ENCODE data around the gene NUDT16L1.

Gene NUDT16L1

DNA sequence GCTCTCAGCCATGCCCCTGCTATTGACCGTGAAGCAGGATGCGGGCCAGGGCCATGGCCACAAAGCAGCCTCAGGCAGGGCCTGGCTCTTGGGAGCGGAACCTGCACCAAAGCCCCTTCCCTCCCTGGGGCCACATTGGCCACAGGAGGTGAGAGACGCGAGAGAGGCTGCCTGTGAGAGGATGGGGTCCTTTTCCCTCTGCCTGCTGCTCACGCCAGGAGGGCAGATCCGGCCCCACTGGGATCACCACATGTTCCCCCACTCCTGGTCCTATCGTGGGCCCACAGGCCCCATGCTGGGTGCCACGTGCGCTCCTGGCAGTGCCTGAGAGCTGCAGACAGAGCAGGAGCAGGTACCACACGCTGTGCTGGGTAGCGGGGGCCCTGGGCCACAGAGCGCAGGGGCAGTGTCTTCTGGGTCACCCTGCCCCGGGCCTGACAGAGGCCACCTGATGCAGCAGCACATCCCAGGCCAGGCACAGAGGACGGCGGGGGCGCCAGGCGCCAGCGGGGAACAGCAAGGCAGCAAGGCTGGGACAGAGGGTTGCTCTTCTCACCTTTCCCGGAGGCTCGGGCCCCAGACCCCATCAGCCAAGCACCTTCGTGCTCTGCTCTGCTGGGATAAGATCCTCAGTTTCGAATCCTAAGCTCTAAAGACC lies 9.2 kb upstream of the NUDT16L1 start:
- H3K4me3 ChIP-seq: no peak overlapping the region
- H3K9me3 ChIP-seq (ENCODE audit: low read depth, low read length): no peaks in the 10 kb centered on the region
- no peaks in the 10 kb centered on the region for H3K36me3 ChIP-seq (ENCODE audit: insufficient read depth, low read length)
- DNase-seq (ENCODE audit: low read depth, low spot score): no peak
- TF ChIP-seq EZH2 (IDR thresholded peaks at IDR 0.05) (no peak), FOXP2 (optimal IDR thresholded peaks at IDR 0.05; ENCODE audit: control extremely low read depth, extremely low read length, insufficient read depth) (no peak), POLR2AphosphoS5 (IDR thresholded peaks at IDR 0.05; ENCODE audit: borderline replicate concordance, low read depth, low read length) (no peak)
- no peak overlapping the region for H3K27ac ChIP-seq
- no peak overlapping the region for H3K9ac ChIP-seq (ENCODE audit: insufficient read length)

- no peak for DNase-seq (ENCODE audit: low read depth, low spot score)
- TF ChIP-seq EZH2 (IDR thresholded peaks at IDR 0.05) (no peak), POLR2AphosphoS5 (IDR thresholded peaks at IDR 0.05; ENCODE audit: borderline replicate concordance, low read depth, low read length) (no peak), FOXP2 (optimal IDR thresholded peaks at IDR 0.05; ENCODE audit: control extremely low read depth, extremely low read length, insufficient read depth) (no peak)
- Histone ChIP-seq H3K4me3 (no peak overlapping the region), H3K27ac (no peak overlapping the region), H3K36me3 (ENCODE audit: insufficient read depth, low read length) (no peaks in the 10 kb centered on the region), H3K9me3 (ENCODE audit: low read depth, low read length) (no peaks in the 10 kb centered on the region), H3K9ac (ENCODE audit: insufficient read length) (no peak overlapping the region)
Observed at GRCh38 chr16:4684763-4685162, 8.6 kb upstream of the NUDT16L1 start.

- Histone ChIP-seq H3K36me3 (ENCODE audit: insufficient read depth, low read length) (no peaks in the 10 kb centered on the region), H3K9me3 (ENCODE audit: low read depth, low read length) (no peaks in the 10 kb centered on the region), H3K4me3 (no peak overlapping the region), H3K27ac (no peak overlapping the region), H3K9ac (ENCODE audit: insufficient read length) (no peak overlapping the region)
- DNase-seq (ENCODE audit: low read depth, low spot score): no peak
- no peak for TF ChIP-seq FOXP2 (optimal IDR thresholded peaks at IDR 0.05; ENCODE audit: control extremely low read depth, extremely low read length, insufficient read depth)
- no peak for TF ChIP-seq POLR2AphosphoS5 (IDR thresholded peaks at IDR 0.05; ENCODE audit: borderline replicate concordance, low read depth, low read length)
- TF ChIP-seq EZH2 (IDR thresholded peaks at IDR 0.05): no peak
Observed at GRCh38 chr16:4685292-4685691, 8.1 kb upstream of the NUDT16L1 start.

DNA sequence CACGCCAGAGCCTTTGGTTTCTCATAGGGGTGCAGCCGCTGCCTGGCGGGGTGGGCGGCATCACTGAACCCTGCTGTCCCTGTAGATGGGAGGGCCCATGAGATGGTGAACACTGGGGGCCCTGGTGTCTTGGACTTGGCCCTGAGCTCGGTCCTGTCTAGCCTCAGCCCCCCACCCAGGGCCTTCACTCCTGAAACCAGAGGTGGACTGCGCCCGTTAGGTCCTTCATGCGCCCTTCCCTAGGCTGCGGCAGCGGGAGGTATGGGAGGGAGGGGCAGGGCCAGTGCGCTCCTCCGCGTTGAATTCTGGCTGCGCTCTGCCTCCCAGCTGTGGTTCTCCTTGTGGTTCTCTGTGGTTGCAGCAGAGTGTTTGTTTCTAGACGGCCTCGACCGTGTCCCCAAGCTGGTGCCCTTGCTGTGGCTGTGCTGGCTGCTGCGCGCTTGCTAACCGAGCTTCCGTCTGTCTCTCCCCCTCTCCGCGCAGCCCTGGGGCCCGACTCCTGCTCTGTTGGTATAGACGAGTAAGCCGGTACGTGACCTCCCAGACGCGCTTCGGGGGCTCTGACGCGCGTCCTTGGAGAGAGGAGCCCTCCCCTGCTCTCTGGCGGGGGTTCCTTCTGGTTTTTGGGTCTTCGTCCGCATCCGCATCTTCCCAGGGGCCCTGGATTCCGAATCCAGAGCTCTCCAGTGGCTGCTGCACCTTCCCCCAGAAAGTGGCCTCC lies 7.4 kb upstream of the NUDT16L1 start:
- no peak overlapping the region for H3K9ac ChIP-seq (ENCODE audit: insufficient read length)
- H3K36me3 ChIP-seq (ENCODE audit: insufficient read depth, low read length): no peaks in the 10 kb centered on the region
- H3K4me3 ChIP-seq: no peak overlapping the region
- no peak overlapping the region for H3K27ac ChIP-seq
- H3K9me3 ChIP-seq (ENCODE audit: low read depth, low read length): no peaks in the 10 kb centered on the region
- TF ChIP-seq EZH2 (IDR thresholded peaks at IDR 0.05): no peak
- TF ChIP-seq POLR2AphosphoS5 (IDR thresholded peaks at IDR 0.05; ENCODE audit: borderline replicate concordance, low read depth, low read length): no peak
- TF ChIP-seq FOXP2 (optimal IDR thresholded peaks at IDR 0.05; ENCODE audit: control extremely low read depth, extremely low read length, insufficient read depth): no peak
- no peak for DNase-seq (ENCODE audit: low read depth, low spot score)

- H3K9ac ChIP-seq (ENCODE audit: insufficient read length): no peak overlapping the region
- H3K27ac ChIP-seq: no peak overlapping the region
- DNase-seq (ENCODE audit: low read depth, low spot score): no peak
- H3K4me3 ChIP-seq: no peak overlapping the region
- H3K9me3 ChIP-seq (ENCODE audit: low read depth, low read length): no peaks in the 10 kb centered on the region
- TF ChIP-seq EZH2 (IDR thresholded peaks at IDR 0.05) (no peak), POLR2AphosphoS5 (IDR thresholded peaks at IDR 0.05; ENCODE audit: borderline replicate concordance, low read depth, low read length) (no peak), FOXP2 (optimal IDR thresholded peaks at IDR 0.05; ENCODE audit: control extremely low read depth, extremely low read length, insufficient read depth) (no peak)
- H3K36me3 ChIP-seq (ENCODE audit: insufficient read depth, low read length): no peaks in the 10 kb centered on the region
Observed at GRCh38 chr16:4686497-4687210, 6.7 kb upstream of the NUDT16L1 start.

- no peak for TF ChIP-seq POLR2AphosphoS5 (IDR thresholded peaks at IDR 0.05; ENCODE audit: borderline replicate concordance, low read depth, low read length)
- no peak for TF ChIP-seq EZH2 (IDR thresholded peaks at IDR 0.05)
- no peak for TF ChIP-seq FOXP2 (optimal IDR thresholded peaks at IDR 0.05; ENCODE audit: control extremely low read depth, extremely low read length, insufficient read depth)
- Histone ChIP-seq H3K4me3 (no peak overlapping the region), H3K9me3 (ENCODE audit: low read depth, low read length) (no peaks in the 10 kb centered on the region), H3K9ac (ENCODE audit: insufficient read length) (no peak overlapping the region), H3K36me3 (ENCODE audit: insufficient read depth, low read length) (no peaks in the 10 kb centered on the region), H3K27ac (no peak overlapping the region)
- DNase-seq (ENCODE audit: low read depth, low spot score): no peak
Observed at GRCh38 chr16:4687416-4687815, 5.9 kb upstream of the NUDT16L1 start.

DNA sequence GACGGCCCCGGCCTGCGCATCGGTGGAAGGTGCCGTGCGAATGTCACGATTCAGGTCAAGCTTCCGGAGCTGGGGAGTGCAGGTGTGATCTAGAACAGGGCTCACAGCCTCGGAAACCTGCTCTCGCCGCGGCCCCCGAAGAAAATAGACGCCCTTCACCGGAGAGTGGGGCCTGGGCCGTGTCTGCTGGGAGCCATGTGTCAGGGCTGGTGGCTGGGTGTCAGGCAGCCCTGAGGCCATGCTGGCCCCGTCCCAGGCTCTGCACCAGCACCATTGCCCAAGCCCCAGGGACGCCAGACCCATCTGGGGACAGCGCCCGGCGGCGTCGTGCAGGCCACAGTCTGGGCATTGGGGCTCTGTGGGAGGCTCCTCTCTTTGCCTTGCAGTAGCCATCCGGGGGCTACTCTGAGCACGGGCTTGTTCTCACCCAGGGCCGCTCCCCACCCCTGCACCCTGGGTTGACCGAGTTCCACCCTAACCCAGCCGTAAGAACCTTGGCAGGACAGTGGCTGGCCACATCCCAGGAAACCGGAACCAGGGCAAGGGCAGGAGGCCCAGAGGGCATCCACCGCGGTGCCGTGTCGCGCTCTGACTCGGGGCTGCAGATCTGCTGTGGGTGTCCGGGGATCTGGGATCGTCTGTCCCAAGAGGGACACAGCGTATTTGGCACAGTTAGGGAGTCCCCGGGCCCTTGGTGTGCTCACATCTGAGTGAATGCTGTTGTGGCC lies 5.3 kb upstream of the NUDT16L1 start:
- no peak for TF ChIP-seq POLR2AphosphoS5 (IDR thresholded peaks at IDR 0.05; ENCODE audit: borderline replicate concordance, low read depth, low read length)
- no peak for TF ChIP-seq EZH2 (IDR thresholded peaks at IDR 0.05)
- no peak for TF ChIP-seq FOXP2 (optimal IDR thresholded peaks at IDR 0.05; ENCODE audit: control extremely low read depth, extremely low read length, insufficient read depth)
- Histone ChIP-seq H3K9ac (ENCODE audit: insufficient read length) (no peak overlapping the region), H3K36me3 (ENCODE audit: insufficient read depth, low read length) (no peaks in the 10 kb centered on the region), H3K9me3 (ENCODE audit: low read depth, low read length) (no peaks in the 10 kb centered on the region), H3K27ac (no peak overlapping the region), H3K4me3 (no peak overlapping the region)
- no peak for DNase-seq (ENCODE audit: low read depth, low spot score)

DNA sequence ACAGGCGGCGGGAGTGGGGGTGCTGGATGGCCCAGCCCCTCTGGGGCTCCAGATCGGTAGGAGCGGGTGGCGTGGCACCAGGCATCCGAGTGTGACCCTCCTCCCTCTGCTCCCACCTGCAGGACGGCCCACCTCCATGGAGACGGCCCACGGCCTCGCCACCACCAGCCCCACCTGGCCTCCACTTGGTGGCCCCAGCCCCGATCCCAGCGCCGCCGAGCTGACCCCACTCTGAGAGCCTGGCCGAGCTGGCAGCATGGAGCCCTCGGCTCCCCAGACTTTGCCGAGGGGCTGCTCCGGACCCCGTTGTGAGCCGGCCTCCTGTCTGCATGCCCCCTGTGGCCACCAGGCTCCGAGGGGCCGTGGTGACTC lies 4.7 kb upstream of the NUDT16L1 start:
- Histone ChIP-seq H3K4me3 (no peak overlapping the region), H3K9ac (ENCODE audit: insufficient read length) (no peak overlapping the region), H3K27ac (no peak overlapping the region), H3K36me3 (ENCODE audit: insufficient read depth, low read length) (no peaks in the 10 kb centered on the region), H3K9me3 (ENCODE audit: low read depth, low read length) (no peaks in the 10 kb centered on the region)
- no peak for TF ChIP-seq FOXP2 (optimal IDR thresholded peaks at IDR 0.05; ENCODE audit: control extremely low read depth, extremely low read length, insufficient read depth)
- TF ChIP-seq POLR2AphosphoS5 (IDR thresholded peaks at IDR 0.05; ENCODE audit: borderline replicate concordance, low read depth, low read length): no peak
- no peak for TF ChIP-seq EZH2 (IDR thresholded peaks at IDR 0.05)
- no peak for DNase-seq (ENCODE audit: low read depth, low spot score)
